RCC 7860 (cell line): Measurements from ENCODE around the gene SH3BP4.
A peak's percentile ranks its signal among the peaks of the same experiment; 100 is the strongest.
"Not testable (repeated sequence)": the region's sequence is repeated elsewhere in the genome, so short reads cannot be mapped to it uniquely, and the experiment has no call there.

ENCODE experiments used
- DNase-seq: peaks from one replicate; pipeline ENCODE4 v3.0.0-alpha.2; 2015; ENCODE audit warnings: low spot score
- FAIRE-seq: peaks from 2 replicates; lab custom pipeline; 2012; peaks lifted over from hg19 to GRCh38; lab: Jason Lieb, UNC

Gene SH3BP4

GRCh38 chr2:235051436-235052260 is 99.8 kb downstream of the SH3BP4 start:
- FAIRE-seq (no peak), DNase-seq (peak; percentile 6)

- DNase-seq = no peak
- FAIRE-seq = no peak
Observed at GRCh38 chr2:235052514-235053354, 100.9 kb downstream of the SH3BP4 start.

GRCh38 chr2:235053651-235054050 is 101.8 kb downstream of the SH3BP4 start:
- no peak for FAIRE-seq
- no peak for DNase-seq

- no peak for DNase-seq
- no peak for FAIRE-seq
Observed at GRCh38 chr2:235054475-235054874, 102.7 kb downstream of the SH3BP4 start.

- no peak for DNase-seq
- FAIRE-seq = no peak
Observed at GRCh38 chr2:235054919-235055318, 103.1 kb downstream of the SH3BP4 start.

DNA sequence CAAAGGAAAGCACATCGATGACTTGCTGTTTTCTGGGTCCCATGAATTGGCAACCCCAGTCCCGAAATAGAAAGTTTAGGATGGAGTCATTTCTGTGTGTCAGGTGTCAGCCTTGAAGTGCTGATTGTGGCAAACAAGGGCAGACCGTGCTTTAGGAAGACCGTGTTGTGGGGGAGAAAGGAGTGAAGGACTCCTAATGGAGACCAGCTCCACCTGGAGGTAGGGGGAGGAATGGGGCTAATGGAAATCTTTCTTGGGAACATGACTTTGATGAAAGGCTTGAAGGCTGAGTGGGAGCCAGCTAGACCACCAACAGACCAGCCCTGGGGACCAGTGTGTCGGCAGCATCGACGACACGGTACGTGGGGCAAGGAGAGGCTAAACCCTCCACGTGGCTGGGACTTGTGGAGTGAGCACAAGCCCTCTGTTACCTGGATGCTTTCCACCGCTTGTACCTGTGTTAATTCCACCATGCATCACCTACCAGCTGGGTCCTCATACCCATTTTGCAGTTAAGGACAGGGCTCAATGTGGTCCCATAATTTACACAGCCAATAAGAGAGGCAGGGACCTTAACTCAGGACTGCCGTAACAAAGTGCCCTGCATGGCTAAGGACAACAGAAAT is 104.2 kb downstream of the SH3BP4 start:
- no peak for FAIRE-seq
- no peak for DNase-seq

DNA sequence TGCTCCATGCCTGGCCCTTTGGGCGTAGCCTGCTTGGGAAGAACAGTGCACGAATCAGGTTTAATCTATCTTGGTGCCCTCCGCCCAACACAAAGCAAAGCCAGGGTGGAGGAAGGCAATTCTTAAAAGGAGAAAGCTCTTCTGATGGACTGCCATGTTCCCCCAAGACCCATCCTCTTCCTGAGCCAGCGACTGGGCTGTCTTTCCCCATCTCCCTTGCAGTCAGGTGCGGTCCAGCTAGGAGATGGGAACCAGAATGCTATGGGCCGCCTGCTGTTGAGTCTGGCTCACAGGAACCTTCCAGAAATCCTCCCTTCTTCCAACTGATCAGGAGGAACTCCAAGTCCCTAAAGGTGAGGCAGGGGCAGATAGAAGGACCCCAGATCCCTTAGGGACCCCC is 105.0 kb downstream of the SH3BP4 start:
- FAIRE-seq (no peak), DNase-seq (no peak)

DNA sequence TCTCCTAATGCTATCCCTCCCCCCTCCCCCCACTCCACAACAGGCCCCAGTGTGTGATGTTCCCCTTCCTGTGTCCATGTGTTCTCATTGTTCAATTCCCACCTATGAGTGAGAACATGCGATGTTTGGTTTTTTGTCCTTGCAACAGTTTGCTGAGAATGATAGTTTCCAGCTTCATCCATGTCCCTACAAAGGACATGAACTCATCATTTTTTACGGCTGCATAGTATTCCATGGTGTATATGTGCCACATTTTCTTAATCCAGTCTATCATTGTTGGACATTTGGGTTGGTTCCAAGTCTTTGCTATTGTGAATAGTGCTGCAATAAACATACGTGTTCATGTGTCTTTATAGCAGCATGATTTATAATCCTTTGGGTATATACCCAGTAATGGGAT is 105.8 kb downstream of the SH3BP4 start:
- not testable (repeated sequence) for FAIRE-seq, DNase-seq

DNA sequence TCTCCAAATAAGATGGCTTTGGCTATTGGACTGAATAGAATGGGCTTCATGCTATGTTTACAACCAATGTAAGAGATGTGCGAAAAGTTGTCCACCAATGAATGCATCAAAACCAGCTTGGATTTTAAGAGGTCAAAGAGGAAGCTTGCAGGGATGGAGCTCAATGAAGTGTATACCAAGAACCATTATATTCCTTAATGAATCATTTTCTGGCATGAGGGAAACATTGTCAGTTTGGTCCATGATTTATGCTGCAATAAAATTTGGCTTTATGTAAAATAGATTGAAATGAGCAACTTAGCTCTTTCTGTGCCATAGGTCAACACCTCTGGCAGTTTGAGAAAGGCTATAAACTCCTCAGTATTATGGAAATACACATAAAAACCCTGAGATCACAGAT is 107.3 kb downstream of the SH3BP4 start:
- no peak for DNase-seq

GRCh38 chr2:235061656-235062055 is 109.8 kb downstream of the SH3BP4 start:
- no peak for FAIRE-seq
- DNase-seq = no peak

More for the DNA sequence above, 107.3 kb downstream of the SH3BP4 start:
- no peak for FAIRE-seq

GRCh38 chr2:235063471-235063961 is 111.7 kb downstream of the SH3BP4 start:
- no peak for FAIRE-seq

DNA sequence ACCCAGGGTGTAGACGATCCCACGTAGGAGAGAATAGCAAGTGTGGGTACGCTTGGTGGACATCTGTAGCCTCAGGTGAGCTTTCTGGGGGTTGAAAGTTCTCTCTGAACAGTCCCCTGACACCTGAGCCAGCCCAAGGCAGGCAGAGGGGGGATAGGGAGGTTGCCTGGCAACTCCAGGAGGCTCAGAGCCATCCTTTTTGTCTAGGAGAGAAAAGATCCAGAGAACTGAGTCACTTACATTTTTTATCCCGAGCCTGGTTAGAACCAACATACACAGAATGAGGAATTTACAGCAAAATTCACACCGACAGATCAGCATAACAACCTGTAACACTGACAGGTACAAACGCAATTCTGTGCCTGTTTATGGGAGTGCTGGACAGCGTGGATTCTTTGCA is 113.2 kb downstream of the SH3BP4 start:
- DNase-seq (no peak), FAIRE-seq (no peak)

More at GRCh38 chr2:235063471-235063961, 111.7 kb downstream of the SH3BP4 start:
- no peak for DNase-seq

GRCh38 chr2:235066490-235066889 is 114.7 kb downstream of the SH3BP4 start:
- no peak for DNase-seq
- no peak for FAIRE-seq

- FAIRE-seq (no peak), DNase-seq (no peak)
Observed at GRCh38 chr2:235066895-235067294, 115.1 kb downstream of the SH3BP4 start.

GRCh38 chr2:235068701-235069100 is 116.9 kb downstream of the SH3BP4 start:
- no peak for FAIRE-seq

GRCh38 chr2:235070063-235070706 is 118.4 kb downstream of the SH3BP4 start:
- DNase-seq (peak; percentile 20), FAIRE-seq (no peak)

More at GRCh38 chr2:235068701-235069100, 116.9 kb downstream of the SH3BP4 start:
- no peak for DNase-seq

- no peak for DNase-seq
- FAIRE-seq = no peak
Observed at GRCh38 chr2:235073868-235074413, 122.1 kb downstream of the SH3BP4 start.

- FAIRE-seq = no peak
Observed at GRCh38 chr2:235077046-235077445, 125.2 kb downstream of the SH3BP4 start.

GRCh38 chr2:235078182-235078581 is 126.4 kb downstream of the SH3BP4 start:
- FAIRE-seq (no peak), DNase-seq (no peak)

More at GRCh38 chr2:235077046-235077445, 125.2 kb downstream of the SH3BP4 start:
- DNase-seq = no peak

DNA sequence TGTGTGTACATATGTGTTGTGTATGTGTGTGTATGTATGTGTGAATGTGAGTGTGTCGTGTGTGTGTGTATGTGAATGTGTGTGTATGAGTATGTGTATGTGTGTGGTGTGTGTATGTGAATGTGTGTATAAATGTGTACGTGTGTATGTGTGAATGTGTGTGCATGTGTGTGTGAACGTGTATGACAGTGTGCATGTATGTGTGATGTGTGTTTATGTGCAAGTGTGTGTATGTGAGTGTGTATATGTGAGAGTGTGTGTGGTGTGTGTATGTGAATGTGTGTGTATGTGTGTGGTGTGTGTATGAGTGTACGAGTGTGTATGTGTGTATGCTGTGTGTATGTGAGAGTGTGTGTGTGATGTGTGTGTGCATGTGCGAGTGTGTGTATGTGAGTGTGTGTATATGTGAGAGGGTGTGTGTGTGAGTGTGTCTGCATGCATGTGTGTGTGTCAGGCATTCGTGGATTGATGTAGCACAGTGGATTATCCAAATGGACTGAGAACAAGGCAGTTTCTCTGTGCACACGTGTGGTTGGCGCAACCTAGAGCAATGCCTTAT is 127.2 kb downstream of the SH3BP4 start:
- no peak for FAIRE-seq
- no peak for DNase-seq
